Cardiac muscle cell (in vitro differentiated cells and primary cell): ENCODE results near the gene PBX2. TPM values are rescaled to one million over a fixed set of nuclear protein-coding genes. Genes with fewer than 3 reads are reported as not detected.
A peak's percentile ranks its signal among the peaks of the same experiment; 100 is the strongest.

Experiments
- DNase-seq, 2 donors: peaks; one replicate each; pipeline versions ENCODE4 v3.0.0 to v3.0.0-alpha.2; 2010 to 2017; ENCODE audit warnings: low read depth in 1 of 2, low spot score in 1 of 2
- H3K27ac ChIP-seq: fragments of 200-600 bp; sonication (generic); 2 replicates; pipeline ENCODE4 v1.5.1; 2016
- H3K27me3 ChIP-seq: fragments of 200-600 bp; sonication (generic); 2 replicates; pipeline ENCODE4 v1.6.0; 2016; ENCODE audit warnings: control low read depth
- H3K36me3 ChIP-seq: fragments of 200-600 bp; sonication (generic); 2 replicates; pipeline ENCODE4 v1.5.1; 2016; ENCODE audit warnings: control low read depth
- H3K4me1 ChIP-seq: fragments of 200-600 bp; sonication (generic); 2 replicates; pipeline ENCODE4 v1.8.1; 2017; ENCODE audit warnings: low read depth, mild to moderate bottlenecking, mixed run types
- H3K4me3 ChIP-seq: fragments of 200-600 bp; sonication (generic); 2 replicates; pipeline ENCODE4 v1.5.1; 2016; ENCODE audit warnings: mild to moderate bottlenecking
- H3K9me3 ChIP-seq: fragments of 200-600 bp; sonication (generic); 2 replicates; pipeline ENCODE4 v1.5.1; 2017; ENCODE audit warnings: low read depth, mild to moderate bottlenecking, control low read depth
- CTCF ChIP-seq: IDR thresholded peaks from 2 replicates; pipeline ENCODE4 v1.5.1; 2012; ENCODE audit warnings: low read depth, mild to moderate bottlenecking, low read length
- polyA plus RNA-seq: library from polyadenylated mRNA; unstranded; fragments of >200 nt; fragmentation: Nextera tagmentation; extraction: Ambion mirVana; gene quantifications from 2 replicates; pipeline ENCODE4 v1.2.1, GENCODE V29; 2016
- total RNA-seq: library from RNA; depleted of rRNA; stranded (reverse); fragments of >200 nt; gene quantifications from 2 replicates; pipeline ENCODE4 v1.2.3, GENCODE V29; 2016

PBX2 gene
- total and polyA plus RNA-seq, 2 experiments from 2014 or later = 17.3 to 124 TPM

- Histone ChIP-seq H3K27ac (peak overlapping the region; percentile 95), H3K36me3 (peaks cover 5% of the 10 kb centered on the region)
These were observed 21.7 kb downstream of the PBX2 start for GRCh38 chr6:32168350-32168749.

GRCh38 chr6:32167761-32168262 lies 22.2 kb downstream of the PBX2 start:
- Histone ChIP-seq H3K4me3 (no peak overlapping the region), H3K4me1 (peaks cover 26% of the 10 kb centered on the region), H3K27ac (peak overlapping the region; percentile 95), H3K9me3 (no peaks in the 10 kb centered on the region), H3K36me3 (peaks cover 5% of the 10 kb centered on the region), H3K27me3 (no peaks in the 10 kb centered on the region)
- TF ChIP-seq CTCF = no peak
- DNase-seq = peak; percentile 41 to 84

More at GRCh38 chr6:32168350-32168749, 21.7 kb downstream of the PBX2 start:
- Histone ChIP-seq H3K4me1 (peaks cover 26% of the 10 kb centered on the region), H3K27me3 (no peaks in the 10 kb centered on the region), H3K4me3 (no peak overlapping the region), H3K9me3 (no peaks in the 10 kb centered on the region)
- no peak for DNase-seq
- TF ChIP-seq CTCF = no peak

GRCh38 chr6:32167154-32167760 lies 22.7 kb downstream of the PBX2 start:
- H3K27ac ChIP-seq = peak overlapping the region; percentile 95
- TF ChIP-seq CTCF = no peak
- no peaks in the 10 kb centered on the region for H3K27me3 ChIP-seq
- H3K4me3 ChIP-seq = no peak overlapping the region
- H3K4me1 ChIP-seq = peaks cover 26% of the 10 kb centered on the region
- no peaks in the 10 kb centered on the region for H3K9me3 ChIP-seq
- DNase-seq = no peak
- H3K36me3 ChIP-seq = peaks cover 5% of the 10 kb centered on the region

- peak overlapping the region; percentile 95 for H3K27ac ChIP-seq
- no peaks in the 10 kb centered on the region for H3K9me3 ChIP-seq
- peak; percentile 4 for TF ChIP-seq CTCF
- H3K4me1 ChIP-seq = peaks cover 26% of the 10 kb centered on the region
- H3K4me3 ChIP-seq = no peak overlapping the region
- peaks cover 5% of the 10 kb centered on the region for H3K36me3 ChIP-seq
- DNase-seq = no peak
- no peaks in the 10 kb centered on the region for H3K27me3 ChIP-seq
These were observed 23.5 kb downstream of the PBX2 start for GRCh38 chr6:32166411-32167061.

GRCh38 chr6:32164295-32164694 lies 25.7 kb downstream of the PBX2 start, which contains the start of gene EGFL8:
TSS of gene EGFL8 (plus strand) at chr6:32164595. CDS start at chr6:32166166, 1,571 bp downstream.
- DNase-seq = no peak
- Histone ChIP-seq H3K4me3 (no peak within 1 kb of the TSS), H3K27ac (peak within 1 kb of the TSS; percentile 23)

More at GRCh38 chr6:32164295-32164694, 25.7 kb downstream of the PBX2 start, which contains the start of gene EGFL8:
- Histone ChIP-seq H3K9me3 (no peaks in the 10 kb centered on the region), H3K4me1 (peaks cover 26% of the 10 kb centered on the region), H3K36me3 (no peaks in the 10 kb centered on the region), H3K27me3 (no peaks in the 10 kb centered on the region)
- TF ChIP-seq CTCF = no peak
